ELR (cell line): Measurements from ENCODE around the gene HFM1.
"Not testable (repeated sequence)": the region's sequence is repeated elsewhere in the genome, so short reads cannot be mapped to it uniquely, and the experiment has no call there.

Source experiments
- DNase-seq: peaks from one replicate; pipeline ENCODE4 v3.0.0-alpha.2; 2015; ENCODE audit warnings: low read depth

The HFM1 gene

DNA sequence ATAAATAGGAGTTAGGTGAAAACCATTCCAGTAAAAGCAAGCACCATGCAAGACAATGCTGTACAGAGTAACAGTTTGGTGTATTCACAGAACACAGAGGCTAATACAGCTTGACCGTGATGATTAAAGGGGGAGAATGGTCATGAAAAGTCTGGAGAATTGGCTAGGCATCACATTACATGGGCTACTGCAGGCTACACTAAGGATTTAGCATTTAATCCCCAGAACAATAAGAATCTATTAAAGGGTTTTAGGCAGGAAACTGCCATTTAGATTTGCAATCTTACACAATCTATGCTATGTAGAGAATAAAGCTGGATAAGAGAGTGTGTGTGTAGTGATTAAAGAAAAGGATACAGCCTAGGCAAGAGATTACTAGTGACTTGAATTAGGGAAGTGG, 30.6 kb downstream of the HFM1 start:
- DNase-seq, result no peak

DNA sequence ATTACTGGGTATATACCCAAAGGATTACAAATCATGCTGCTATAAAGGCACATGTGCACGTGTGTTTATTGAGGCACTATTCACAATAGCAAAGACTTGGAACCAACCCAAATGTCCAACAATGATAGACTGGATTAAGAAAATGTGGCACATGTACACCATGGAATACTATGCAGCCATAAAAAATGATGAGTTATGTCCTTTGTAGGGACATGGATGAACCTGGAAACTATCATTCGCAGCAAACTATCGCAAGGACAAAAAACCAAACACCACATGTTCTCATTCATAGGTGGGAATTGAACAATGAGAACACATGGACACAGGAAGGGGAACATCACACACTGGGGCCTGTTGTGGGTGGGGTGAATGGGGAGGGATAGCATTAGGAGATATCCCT, 32.4 kb downstream of the HFM1 start:
- DNase-seq, result not testable (repeated sequence)

DNA sequence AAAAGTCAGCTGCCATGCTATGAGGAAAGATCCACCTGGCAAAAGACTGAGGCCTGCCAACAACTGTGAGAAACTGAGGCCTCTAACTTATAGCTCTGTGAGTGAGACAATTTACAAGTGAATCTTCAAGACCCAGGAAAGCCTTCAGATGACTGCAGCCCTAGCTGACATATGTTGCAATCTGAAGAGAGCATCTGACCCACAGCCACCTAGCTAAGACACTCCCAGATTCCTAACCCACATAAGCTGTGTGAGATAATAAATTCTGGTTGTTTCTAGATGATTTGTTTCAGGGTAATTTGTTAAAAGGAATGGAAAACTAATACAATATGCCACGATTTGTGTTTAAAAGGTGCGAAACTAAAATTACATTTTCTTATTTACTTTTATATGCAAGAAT, 55.1 kb downstream of the HFM1 start:
- DNase-seq, result no peak

DNA sequence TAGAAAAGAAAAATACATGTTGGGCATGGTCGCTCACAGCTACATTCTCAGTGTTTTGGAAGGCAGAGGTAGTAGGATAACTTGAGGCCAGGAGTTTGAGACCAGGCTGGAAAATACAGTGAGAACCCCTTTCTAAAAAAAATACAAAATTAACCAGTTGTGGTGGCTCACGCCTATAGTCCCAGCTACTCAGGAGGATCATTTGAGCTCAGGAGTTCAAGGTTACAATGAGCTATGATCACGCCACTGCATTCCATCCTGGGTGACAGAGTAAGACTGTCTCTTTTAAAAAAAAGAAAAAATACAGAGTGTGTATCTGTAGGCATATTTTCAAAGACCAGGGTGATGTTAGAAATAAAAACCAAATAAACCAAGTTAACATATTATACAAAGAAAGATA, 57.8 kb downstream of the HFM1 start:
- no peak for DNase-seq

DNA sequence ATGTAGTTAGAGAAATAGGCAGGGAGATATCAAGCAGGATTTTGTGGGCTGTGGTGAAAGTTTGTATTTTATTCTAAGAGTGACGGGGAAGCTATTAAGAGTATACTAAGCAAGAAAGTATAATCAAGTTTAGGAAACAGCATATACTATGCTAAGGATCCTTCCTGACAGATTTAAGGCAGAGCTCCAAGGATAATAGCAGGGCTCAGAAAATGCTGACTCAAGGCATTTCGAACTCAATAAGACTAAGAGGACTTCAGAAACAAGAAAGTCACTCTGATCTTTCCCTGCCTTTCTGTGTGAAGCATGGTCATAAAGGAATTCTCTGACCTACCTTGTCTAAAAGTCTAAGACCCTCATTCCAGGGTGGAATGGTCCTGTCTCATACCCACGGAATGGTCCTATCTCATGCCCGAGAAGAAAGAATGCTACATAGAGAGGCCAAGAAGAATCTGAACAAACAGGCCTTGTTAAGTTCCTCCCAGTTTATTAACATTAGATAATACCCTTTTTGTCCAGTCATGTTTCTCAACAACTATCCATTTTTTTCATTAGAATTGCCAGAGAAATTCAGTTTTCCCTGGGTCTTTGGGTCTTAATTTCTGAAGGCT, 59.1 kb downstream of the HFM1 start:
- no peak for DNase-seq

DNA sequence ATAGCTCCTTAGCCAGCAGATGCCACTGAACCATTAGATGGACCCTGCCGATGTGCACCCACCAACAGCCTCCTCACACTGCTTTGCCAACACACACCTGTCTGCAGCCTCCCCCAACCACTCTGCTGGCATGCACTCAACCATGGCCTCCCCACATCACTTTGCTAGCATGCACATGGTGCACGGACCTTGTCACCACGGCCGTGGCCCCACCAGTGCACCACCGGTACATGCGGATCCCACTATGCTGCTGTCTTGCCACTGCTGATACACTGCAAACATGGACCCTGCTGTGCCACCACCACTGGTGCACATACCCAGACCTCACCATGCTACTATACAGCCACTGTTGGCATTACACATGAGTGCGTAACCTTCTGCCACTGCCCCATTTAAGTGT, 66.1 kb downstream of the HFM1 start:
- DNase-seq, result no peak

DNA sequence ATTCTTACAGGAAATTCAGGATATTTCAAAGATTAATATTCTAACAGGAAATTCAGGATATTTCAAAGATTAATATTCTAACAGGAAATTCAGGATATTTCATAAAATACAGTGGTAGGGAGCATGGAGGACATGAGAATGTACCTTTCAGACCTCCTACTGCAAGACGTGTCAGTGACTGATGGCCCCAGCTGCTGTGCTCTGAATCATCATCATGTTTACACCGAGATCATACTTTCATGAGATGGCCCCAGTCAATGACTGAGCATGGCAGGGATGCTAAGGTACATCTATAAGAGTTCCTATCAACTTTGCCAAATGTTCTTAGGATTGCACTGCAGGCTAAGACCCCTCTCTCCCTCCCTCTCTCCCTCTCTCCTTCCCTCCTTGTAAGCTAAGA, 69.0 kb downstream of the HFM1 start:
- peak; percentile 1 for DNase-seq

DNA sequence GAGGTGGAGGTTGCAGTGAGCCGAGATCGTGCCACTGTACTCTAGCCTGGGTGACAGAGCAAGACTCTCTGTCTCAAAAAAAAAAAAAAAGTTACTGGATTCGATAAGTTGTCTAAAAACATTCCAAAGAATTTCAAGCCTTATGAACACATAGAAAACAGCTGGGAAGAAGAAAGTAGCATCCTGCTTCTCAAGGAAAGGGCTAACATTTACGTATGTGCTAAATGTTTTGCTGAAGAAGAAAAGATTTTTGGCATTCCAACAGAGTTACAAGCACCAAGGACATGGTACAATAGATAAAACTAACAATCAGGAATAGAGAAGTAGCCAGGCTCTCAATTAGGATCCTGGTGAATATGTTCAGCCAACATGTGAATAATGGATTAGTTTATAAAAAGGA, 69.8 kb downstream of the HFM1 start:
- no peak for DNase-seq

DNA sequence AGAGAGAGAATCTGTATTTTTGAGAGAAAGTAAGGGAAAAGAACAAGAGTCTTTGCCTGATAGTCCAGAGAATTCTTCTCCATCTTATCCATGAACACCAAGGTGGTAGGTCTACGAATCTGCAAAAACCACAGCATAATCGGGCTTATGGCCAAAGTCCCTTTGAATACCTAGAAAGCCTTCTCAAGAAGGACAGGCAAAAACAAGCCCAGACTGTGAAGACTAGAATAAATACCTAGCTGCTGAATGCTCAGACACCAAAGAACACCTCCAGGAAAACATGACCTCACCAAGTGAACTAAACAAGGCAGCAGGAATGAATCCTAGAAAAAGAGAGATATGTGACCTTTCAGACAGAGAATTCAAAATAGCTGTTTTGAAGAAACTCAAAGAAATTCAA, 79.2 kb downstream of the HFM1 start:
- DNase-seq, result no peak

DNA sequence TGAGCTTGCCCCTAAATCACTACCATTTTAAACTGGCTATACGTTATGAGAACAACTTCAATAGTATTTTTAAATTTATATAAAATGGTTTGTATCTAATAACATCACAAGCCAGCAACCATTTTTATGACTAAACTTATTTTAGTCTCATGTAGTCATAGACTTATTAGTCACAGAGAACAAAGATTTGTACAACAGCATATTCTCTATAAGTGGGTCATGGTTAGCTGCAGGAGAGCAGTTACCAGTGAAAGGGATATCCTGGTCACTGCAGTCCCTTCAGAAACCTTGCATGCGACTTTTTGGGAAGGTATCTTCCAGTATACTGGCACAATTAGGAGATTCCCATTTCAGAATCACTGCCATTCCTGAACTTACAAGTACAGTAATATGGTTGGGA, 90.0 kb downstream of the HFM1 start:
- DNase-seq, result peak; percentile 5

DNA sequence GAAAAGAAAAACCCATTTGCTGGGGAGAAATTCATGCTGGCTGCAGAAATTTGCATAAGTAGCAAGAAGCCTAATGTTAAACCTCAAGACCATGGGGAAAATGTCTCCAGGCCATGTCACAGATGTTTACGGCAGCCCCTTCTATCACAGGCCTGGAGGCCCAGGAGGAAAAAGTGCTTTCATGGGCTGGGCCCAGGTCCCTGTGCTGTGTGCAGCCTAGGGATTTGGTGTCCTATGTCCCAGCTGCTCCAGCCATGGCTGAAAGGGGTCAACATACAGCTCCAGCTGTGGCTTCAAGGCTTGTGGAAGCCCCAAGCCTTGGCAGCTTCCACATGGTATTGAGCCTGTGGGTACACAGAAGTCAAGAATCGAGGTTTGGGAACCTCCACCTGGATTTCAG, 93.0 kb downstream of the HFM1 start:
- no peak for DNase-seq

DNA sequence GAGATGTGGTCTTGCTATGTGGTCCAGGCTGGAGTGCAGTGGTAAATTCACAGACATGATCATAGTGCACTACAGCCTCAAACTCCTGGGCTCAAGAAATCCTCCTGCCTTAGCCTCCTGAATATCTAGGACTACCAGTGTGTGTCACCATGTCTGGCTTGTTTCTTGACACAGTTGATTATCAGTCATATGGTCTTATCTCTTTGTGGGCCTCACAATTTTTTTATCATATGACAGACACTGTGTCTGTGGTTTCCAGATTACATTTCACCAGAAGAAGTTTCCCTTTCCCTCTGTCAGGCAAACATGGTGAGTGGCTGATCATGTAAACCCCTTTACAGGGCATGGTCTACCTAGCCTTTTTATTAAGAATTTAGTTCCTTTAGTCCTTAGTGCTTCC, 96.1 kb downstream of the HFM1 start:
- DNase-seq, result no peak

DNA sequence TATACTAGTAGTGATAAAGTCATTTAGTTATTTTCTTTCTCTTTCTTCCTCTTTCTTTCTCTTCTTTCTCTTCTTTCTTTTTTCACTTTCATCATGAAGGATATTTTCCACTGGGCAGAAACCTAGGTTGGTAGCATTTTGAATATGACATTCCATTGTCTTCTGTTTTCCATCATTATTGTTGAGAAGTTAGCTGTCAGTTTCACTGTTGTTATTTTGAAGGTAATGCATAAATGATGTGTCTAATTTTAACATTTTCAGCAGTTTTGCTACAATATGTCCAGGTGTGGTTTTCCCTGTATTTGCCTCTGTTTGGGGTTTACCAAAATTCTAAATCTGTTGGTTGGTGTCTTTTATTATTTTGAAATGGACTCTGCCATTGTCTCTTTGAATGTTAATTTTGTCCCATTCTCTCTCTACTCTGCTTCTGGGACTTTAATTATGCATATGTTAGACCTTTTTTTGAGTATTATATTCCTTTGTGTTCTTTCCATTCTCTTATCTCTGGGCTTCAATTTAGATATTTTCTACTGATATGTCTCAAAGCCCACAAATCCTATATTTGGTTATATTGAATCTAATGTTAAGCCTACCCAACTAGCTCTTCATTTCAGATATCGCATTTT, 96.7 kb downstream of the HFM1 start:
- no peak for DNase-seq

DNA sequence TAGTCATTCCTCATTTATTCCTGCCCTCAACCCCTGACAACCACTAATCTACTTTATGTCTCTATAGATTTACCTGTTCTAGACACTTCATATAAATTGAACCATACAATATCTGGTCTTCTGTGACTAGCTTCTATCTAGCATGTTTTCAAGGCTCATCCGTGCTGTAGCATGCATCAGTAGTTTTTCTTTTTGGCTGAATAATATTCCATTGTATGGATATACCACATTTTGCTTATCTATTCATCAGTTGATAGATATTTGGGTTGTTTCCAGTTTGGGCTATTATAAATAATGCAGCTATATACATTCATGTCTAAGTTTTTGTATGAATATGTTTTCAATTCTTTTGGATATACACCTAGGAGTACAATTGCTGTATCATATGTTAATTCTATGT, 101.5 kb downstream of the HFM1 start:
- DNase-seq, result no peak

DNA sequence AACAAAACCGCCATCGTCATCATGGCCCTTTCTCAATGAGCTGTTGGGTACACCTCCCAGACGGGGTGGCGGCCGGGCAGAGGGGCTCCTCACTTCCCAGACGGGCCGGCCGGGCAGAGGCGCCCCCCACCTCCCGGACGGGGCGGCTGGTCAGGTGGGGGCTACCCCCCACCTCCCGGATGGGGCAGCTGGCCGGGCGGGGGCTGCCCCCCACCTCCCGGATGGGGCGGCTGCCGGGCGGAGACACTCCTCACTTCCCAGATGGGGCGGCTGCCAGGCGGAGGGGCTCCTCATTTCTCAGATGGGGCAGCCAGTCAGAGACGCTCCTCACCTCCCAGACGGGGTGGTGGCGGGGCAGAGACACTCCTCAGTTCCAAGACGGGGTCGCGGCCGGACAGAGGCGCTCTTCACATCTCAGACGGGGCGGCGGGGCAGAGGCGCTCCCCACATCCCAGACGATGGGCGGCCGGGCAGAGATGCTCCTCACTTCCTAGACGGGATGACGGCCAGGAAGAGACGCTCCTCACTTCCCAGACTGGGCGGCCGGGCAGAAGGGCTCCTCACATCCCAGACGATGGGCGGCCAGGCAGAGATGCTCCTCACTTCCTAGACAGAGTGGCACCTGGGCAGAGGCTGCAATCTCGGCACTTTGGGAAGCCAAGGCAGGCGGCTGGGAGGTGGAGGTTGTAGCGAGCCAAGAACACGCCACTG, 115.6 kb downstream of the HFM1 start:
- not testable (repeated sequence) for DNase-seq

DNA sequence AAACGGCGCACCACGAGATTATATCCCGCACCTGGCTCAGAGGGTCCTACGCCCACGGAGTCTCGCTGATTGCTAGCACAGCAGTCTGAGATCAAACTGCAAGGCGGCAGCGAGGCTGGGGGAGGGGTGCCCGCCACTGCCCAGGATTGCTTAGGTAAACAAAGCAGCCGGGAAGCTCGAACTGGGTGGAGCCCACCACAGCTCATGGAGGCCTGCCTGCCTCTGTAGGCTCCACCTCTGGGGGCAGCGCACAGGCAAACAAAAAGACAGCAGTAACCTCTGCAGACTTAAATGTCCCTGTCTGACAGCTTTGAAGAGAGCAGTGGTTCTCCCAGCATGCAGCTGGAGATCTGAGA, 117.7 kb downstream of the HFM1 start:
- not testable (repeated sequence) for DNase-seq

DNA sequence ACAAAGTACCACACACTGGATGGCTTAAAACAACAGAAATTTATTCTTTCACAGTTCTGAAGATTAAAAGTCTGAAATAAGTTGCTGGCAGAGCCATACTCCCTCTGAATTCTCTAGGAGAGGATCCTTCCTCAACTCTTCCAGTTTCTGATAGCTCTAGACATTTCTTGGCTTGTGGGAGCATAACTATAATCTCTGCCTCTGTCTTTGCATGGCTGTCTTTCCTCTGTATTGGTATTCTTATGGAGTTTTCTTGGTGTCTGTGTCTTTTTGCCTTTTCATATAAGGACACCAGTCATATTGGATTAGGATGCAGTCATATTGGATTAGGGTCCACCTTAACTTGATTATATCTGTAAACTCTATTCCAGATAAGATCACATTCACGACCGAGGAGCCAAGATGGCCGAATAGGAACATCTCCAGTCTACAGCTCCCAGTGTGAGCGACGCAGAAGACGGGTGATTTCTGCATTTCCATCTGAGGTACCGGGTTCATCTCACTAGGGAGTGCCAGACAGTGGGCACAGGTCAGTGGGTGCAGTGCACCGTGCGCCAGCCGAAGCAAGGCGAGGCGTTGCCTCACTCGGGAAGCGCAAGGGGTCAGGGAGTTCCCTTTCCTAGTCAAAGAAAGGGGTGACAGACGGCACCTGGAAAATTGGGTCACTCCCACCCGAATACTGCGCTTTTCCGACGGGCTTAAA, 118.2 kb downstream of the HFM1 start:
- DNase-seq, result not testable (repeated sequence)

DNA sequence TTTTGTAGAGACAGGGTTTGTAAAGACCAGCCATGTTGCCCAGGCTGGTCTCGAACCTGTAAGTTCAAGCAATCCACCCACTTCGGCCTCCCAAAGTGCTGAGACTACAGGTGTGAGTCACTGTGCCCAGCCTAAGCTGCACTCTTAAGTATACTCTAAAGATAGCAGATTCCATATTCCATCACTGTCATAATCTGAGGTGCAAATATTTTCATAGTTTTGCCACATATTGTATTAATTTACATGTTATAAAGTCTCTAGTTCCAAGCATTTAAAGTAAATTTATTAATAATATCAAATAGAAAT, 121.3 kb downstream of the HFM1 start:
- DNase-seq, result no peak

DNA sequence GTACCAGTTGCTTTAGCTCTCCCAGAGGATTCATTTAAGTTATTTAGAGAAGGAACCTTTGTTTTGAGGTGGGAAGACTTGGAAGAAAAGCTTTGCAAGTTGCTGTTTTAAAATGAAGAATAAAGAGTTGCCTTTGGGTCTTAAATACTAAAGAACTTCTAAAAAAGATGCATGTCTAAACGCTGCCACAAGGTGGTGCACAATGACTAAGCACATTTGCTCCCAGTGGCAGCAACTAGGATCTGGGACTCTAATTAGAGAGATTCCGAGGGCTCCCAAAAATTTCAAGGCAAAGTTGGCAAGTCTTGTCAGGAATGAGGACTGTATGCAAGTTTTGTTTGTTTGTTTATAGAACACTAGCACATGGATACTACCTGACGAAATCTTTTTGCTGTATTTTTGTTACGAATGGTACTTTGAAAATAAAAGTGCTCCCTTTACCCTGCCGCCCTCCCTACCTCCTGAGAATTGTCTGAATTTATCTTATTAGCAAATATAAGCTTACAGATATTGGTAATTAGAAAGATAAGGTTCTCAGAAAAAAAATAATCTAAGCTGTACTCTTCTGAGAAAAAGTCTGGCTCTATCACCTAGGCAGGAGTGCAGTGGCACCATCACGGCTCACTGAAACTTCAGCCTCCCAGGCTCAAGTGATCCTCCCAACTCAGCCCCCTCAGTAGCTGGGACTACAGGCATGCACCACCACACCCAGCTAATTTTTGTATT, 121.8 kb downstream of the HFM1 start:
- DNase-seq, result peak; percentile 76

DNA sequence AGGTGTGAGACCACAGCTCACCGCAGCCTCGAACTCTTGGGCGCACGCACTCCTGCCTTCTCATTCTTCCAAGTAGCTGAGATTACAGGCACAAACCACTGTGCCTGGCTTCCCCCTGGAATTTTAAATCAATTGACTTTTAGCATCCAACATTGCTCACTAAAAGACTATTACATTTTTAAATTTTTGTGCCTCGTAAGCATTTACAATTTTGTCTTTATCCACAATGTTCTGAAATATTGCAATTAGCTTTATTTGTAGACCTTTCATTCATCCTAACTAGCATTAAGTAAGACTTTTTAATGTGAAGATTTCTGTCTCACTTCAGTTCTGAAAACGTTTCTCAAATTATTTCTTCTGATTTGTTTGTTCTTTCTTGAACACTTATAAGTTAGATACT, 122.9 kb downstream of the HFM1 start:
- DNase-seq, result no peak

DNA sequence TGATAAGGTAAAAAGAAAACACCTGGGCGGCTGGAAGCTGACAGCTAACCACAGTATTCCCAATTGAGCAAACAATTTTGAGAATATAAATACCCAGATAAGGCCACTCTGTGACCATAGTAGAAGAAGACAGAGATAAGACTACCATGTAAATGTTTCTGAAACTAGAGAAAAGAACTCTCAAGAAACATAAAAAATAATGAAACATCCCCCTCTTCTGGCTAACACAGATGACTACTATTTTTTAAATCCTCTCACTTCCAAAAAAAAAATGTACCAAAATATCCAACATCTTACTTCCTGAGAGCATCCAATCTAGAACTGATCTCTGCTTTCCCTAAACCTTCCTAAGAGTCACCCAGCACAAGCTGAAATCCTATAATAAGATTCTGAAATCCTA, 125.9 kb downstream of the HFM1 start:
- peak; percentile 50 for DNase-seq

DNA sequence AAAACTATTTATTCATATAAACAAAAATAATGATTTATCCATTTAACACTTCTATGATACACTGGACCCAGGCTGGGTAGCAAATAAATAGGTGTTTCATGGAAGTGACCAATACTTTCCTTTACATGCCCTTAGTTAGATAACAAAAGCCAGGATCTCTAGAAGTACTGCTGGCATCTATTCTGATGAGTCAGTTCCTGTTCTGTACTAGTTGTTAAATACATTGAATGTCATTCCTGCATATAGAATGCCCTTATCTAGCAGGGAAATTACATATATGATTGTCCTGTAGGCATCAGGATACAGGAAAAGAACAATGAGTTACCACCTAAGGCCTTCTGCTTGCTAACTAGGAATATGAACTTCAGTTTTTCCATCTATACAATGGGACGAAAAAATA, 130.8 kb downstream of the HFM1 start:
- DNase-seq, result peak; percentile 19

DNA sequence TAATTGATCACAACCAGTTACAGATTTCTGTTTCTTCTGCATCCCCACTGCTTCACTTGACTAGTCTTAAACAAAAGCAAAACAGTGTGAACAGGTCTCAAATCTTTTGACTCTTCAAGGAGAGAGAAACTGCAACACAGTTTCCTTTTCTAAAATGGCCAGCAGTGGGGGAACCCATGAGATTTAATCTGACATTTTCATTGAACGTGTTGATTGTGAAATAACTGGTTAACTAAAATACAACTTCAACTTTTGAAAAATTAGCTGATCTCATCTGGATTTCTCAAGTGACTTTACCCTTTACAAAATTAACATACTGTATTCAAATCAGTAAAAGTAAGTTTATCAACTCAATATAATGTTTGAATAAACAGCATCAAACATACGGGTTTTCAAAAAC, 143.0 kb downstream of the HFM1 start:
- DNase-seq, result no peak
